ENCODE measurements around the gene TGOLN2. TPM values are rescaled to one million over a fixed set of nuclear protein-coding genes. Genes with fewer than 3 reads are reported as not detected.
A peak's percentile ranks its signal among the peaks of the same experiment; 100 is the strongest.

Gene TGOLN2
- total RNA-seq, 1 experiment from 2014 or later = 171 TPM

DNA sequence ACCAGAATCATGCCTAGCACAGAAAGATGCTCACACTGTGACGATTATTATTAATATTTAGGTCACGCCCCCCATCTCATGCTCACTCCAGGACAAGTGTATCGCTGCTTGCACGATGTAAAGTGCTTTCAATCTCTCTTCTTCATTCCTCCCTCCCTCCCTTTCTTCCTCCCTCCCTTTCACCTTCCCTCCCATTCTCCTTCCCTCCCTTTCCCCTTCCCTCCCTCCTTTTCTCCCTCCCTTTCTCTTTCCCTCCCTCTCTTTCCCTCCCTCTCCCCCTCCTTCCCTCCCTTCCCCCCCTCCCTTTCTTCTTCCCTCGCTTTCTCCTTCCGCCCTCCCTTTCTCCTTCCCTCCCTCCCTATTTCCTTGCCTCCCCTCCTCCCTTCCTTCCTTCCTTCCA is 19.6 kb downstream of the TGOLN2 start:
- CTCF ChIA-PET = no interaction called here
- intact Hi-C loops (cut with micrococcal nuclease; ENCODE audit: unreplicated experiment) = loop anchor here (10.0 kb wide), 1 partner anchor 813 kb away; no protein-coding TSS in a partner anchor
- BruUV-seq (replicated peaks) = no TSS peak
- Mint-ChIP-seq H3K36me3 (ENCODE audit: insufficient read depth, unreplicated experiment) (no peaks in the 10 kb centered on the region), H3K9me3 (ENCODE audit: low read depth, unreplicated experiment) (no peaks in the 10 kb centered on the region), H3K27ac (ENCODE audit: unreplicated experiment) (no peak overlapping the region), H3K4me3 (ENCODE audit: low read depth, unreplicated experiment) (no peak overlapping the region), H3K27me3 (ENCODE audit: unreplicated experiment) (peaks cover 13% of the 10 kb centered on the region), H3K4me1 (ENCODE audit: low read depth, unreplicated experiment) (peaks cover 31% of the 10 kb centered on the region)
- no peak for DNase-seq
- TF ChIP-seq, protein P1, sequence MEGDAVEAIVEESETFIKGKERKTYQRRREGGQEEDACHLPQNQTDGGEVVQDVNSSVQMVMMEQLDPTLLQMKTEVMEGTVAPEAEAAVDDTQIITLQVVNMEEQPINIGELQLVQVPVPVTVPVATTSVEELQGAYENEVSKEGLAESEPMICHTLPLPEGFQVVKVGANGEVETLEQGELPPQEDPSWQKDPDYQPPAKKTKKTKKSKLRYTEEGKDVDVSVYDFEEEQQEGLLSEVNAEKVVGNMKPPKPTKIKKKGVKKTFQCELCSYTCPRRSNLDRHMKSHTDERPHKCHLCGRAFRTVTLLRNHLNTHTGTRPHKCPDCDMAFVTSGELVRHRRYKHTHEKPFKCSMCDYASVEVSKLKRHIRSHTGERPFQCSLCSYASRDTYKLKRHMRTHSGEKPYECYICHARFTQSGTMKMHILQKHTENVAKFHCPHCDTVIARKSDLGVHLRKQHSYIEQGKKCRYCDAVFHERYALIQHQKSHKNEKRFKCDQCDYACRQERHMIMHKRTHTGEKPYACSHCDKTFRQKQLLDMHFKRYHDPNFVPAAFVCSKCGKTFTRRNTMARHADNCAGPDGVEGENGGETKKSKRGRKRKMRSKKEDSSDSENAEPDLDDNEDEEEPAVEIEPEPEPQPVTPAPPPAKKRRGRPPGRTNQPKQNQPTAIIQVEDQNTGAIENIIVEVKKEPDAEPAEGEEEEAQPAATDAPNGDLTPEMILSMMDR (IDR thresholded peaks at IDR 0.05; ENCODE audit: unreplicated experiment) = no peak

DNA sequence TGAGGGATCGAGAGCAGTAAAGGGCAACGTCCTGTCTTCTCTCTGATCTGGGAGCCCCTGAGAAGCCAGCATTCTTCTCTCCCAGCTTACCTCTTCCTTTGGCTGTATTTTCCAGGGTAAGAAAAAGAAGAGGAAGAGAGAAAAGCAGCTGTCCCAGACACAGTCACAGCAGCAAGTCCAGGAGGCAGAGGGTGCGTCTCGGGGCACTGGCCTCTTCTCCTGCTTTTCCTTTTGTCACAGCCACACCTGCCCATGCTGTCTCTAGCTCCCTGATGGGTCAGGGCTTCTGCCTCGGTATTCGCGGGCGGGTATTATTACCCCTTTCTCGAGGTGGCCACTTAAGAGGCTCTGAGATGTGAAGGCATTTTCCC is 20.3 kb downstream of the TGOLN2 start:
- no peaks in the 10 kb centered on the region for H3K9me3 Mint-ChIP-seq (ENCODE audit: low read depth, unreplicated experiment)
- intact Hi-C loops (cut with micrococcal nuclease; ENCODE audit: unreplicated experiment) = loop anchor here (10.0 kb wide), 1 partner anchor 813 kb away; no protein-coding TSS in a partner anchor
- no TSS peak for BruUV-seq (replicated peaks)
- peaks cover 31% of the 10 kb centered on the region for H3K4me1 Mint-ChIP-seq (ENCODE audit: low read depth, unreplicated experiment)
- no peaks in the 10 kb centered on the region for H3K36me3 Mint-ChIP-seq (ENCODE audit: insufficient read depth, unreplicated experiment)
- H3K27ac Mint-ChIP-seq (ENCODE audit: unreplicated experiment) = peak overlapping the region; percentile 67
- CTCF ChIA-PET = interaction anchor here (0.9 kb wide), 1 partner anchor 46 kb away, joined by 3 read pairs; no protein-coding TSS in a partner anchor
- DNase-seq = no peak
- H3K27me3 Mint-ChIP-seq (ENCODE audit: unreplicated experiment) = peaks cover 13% of the 10 kb centered on the region
- TF ChIP-seq, protein P1 (IDR thresholded peaks at IDR 0.05; ENCODE audit: unreplicated experiment) = no peak
- H3K4me3 Mint-ChIP-seq (ENCODE audit: low read depth, unreplicated experiment) = peak overlapping the region; percentile 45

DNA sequence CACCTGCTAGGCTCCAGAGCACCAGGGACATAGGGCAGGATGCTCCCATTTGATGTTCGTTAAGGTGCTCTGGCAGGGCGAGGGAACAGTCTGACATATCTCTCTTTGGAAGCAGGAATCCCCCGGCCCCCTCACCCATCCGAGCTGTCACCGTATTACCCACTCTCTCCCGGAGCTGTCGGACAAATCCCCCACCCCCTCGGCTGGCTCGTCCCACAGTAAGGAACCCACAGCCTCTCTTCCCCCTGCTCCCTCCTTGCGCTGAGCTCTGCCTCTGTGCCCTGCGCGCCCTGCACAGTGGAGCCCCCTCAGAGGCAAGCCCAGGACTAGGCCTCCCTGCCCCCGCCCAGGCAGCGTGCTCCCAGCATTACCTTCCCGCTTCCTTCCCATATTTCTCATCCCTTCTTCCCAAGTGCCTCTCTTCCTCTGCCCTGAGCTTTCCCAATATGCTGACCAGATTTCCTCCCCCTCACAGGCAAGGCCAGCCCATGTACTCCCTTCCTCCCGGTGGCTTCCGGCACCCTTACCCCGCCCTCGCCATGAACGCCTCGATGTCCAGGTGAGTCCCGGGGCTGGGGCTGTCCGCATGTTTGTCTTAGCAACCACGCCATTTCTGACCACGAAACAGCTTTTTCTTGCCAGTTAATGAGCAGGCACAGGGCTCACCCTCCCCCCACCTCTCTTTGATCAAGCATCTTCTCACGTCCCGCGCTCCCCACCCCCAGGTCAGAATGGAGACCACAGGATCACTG is 23.8 kb downstream of the TGOLN2 start:
- Mint-ChIP-seq H3K27me3 (ENCODE audit: unreplicated experiment) (peaks cover 13% of the 10 kb centered on the region), H3K4me1 (ENCODE audit: low read depth, unreplicated experiment) (peaks cover 16% of the 10 kb centered on the region), H3K36me3 (ENCODE audit: insufficient read depth, unreplicated experiment) (no peaks in the 10 kb centered on the region), H3K4me3 (ENCODE audit: low read depth, unreplicated experiment) (no peak overlapping the region), H3K9me3 (ENCODE audit: low read depth, unreplicated experiment) (no peaks in the 10 kb centered on the region), H3K27ac (ENCODE audit: unreplicated experiment) (no peak overlapping the region)
- TF ChIP-seq, protein P1 (IDR thresholded peaks at IDR 0.05; ENCODE audit: unreplicated experiment) = no peak
- DNase-seq = no peak
- CTCF ChIA-PET = interaction anchor here (0.5 kb wide), 1 partner anchor 23 kb away, joined by 7 read pairs; no protein-coding TSS in a partner anchor
- BruUV-seq (replicated peaks) = no TSS peak
- intact Hi-C loops (cut with micrococcal nuclease; ENCODE audit: unreplicated experiment) = loop anchor here (5.0 to 10.0 kb wide), 2 partner anchors 172 to 809 kb away; partner anchors contain the start of gene TCF7L1

DNA sequence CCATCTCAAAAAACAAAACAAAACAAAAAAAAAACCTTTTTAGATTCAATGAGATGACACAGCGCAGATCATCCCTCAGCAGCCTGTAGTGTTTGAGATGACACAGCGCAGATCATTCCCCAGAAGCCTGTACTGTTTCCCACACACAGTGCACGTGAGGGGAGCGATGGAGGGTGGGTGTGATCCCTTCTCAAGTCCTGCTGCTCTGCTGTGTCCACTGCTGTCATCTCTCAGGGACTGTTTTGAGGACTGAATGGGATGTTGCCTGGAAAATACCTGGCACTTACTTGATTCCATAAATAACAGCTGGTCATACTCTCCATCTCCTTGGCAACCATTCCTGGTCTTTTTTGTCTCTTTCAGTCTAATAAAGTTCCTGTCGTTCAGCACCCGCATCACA is 25.7 kb downstream of the TGOLN2 start:
- BruUV-seq (replicated peaks) = no TSS peak

More for the DNA sequence above, 25.7 kb downstream of the TGOLN2 start:
- Mint-ChIP-seq H3K4me3 (ENCODE audit: low read depth, unreplicated experiment) (no peak overlapping the region), H3K4me1 (ENCODE audit: low read depth, unreplicated experiment) (peaks cover 6% of the 10 kb centered on the region), H3K36me3 (ENCODE audit: insufficient read depth, unreplicated experiment) (no peaks in the 10 kb centered on the region), H3K9me3 (ENCODE audit: low read depth, unreplicated experiment) (no peaks in the 10 kb centered on the region), H3K27me3 (ENCODE audit: unreplicated experiment) (peaks cover 13% of the 10 kb centered on the region), H3K27ac (ENCODE audit: unreplicated experiment) (no peak overlapping the region)
- TF ChIP-seq, protein P1 (IDR thresholded peaks at IDR 0.05; ENCODE audit: unreplicated experiment) = no peak
- no peak for DNase-seq
- CTCF ChIA-PET = no interaction called here
- intact Hi-C loops (cut with micrococcal nuclease; ENCODE audit: unreplicated experiment) = loop anchor here (5.0 to 10.0 kb wide), 2 partner anchors 170 to 807 kb away; partner anchors contain the start of gene TCF7L1
